Karpas-422 (cell line): ENCODE results near the gene LIN9. TPM values are rescaled to one million over a fixed set of nuclear protein-coding genes. Genes with fewer than 3 reads are reported as not detected.

Experiments used
- DNase-seq: peaks from one replicate; pipeline ENCODE4 v3.0.0-alpha.2; 2015
- H2AFZ ChIP-seq: fragments of 200-600 bp; sonication (generic); 2 replicates; pipeline ENCODE4 v1.6.1; 2014; ENCODE audit warnings: antibody characterized with exemption, low read length, mixed read lengths
- H3K27ac ChIP-seq: fragments of 200-600 bp; sonication (generic); 2 replicates; pipeline ENCODE4 v1.5.1; 2014; ENCODE audit warnings: mild to moderate bottlenecking, low read length, moderate library complexity
- H3K27me3 ChIP-seq: fragments of 200-600 bp; sonication (generic); 2 replicates; pipeline ENCODE4 v1.6.1; 2014; ENCODE audit warnings: low read length, mixed read lengths
- H3K36me3 ChIP-seq: fragments of 200-600 bp; sonication (generic); 2 replicates; pipeline ENCODE4 v1.6.1; 2014; ENCODE audit warnings: low read length, mixed read lengths; ENCODE audit not compliant: insufficient read depth
- H3K4me1 ChIP-seq: fragments of 200-600 bp; sonication (generic); 2 replicates; pipeline ENCODE4 v1.6.1; 2014; ENCODE audit warnings: mild to moderate bottlenecking, low read length, mixed read lengths
- H3K4me2 ChIP-seq: fragments of 200-600 bp; sonication (generic); 2 replicates; pipeline ENCODE4 v1.6.1; 2014; ENCODE audit warnings: low read length, low read depth, mild to moderate bottlenecking; ENCODE audit not compliant: poor library complexity, severe bottlenecking
- H3K4me3 ChIP-seq: fragments of 200-600 bp; sonication (generic); 2 replicates; pipeline ENCODE4 v1.5.1; 2014; ENCODE audit warnings: mild to moderate bottlenecking, antibody characterized with exemption, low read length, mixed read lengths
- H3K79me2 ChIP-seq: fragments of 200-600 bp; sonication (generic); 2 replicates; pipeline ENCODE4 v1.6.1; 2014; ENCODE audit warnings: mild to moderate bottlenecking, low read length, mixed read lengths
- H3K9ac ChIP-seq: fragments of 200-600 bp; sonication (generic); 2 replicates; pipeline ENCODE4 v1.6.0; 2014; ENCODE audit warnings: low read length
- H3K9me2 ChIP-seq: fragments of 200-600 bp; sonication (generic), shearing (Covaris generic); replicated peaks from 2 replicates; pipeline ENCODE4 v1.6.0; 2014; ENCODE audit warnings: mild to moderate bottlenecking, low read length, moderate library complexity; ENCODE audit not compliant: insufficient read depth
- H3K9me3 ChIP-seq: fragments of 300-700, 200-600 bp; sonication (generic); 2 replicates; pipeline ENCODE4 v1.6.1; 2014; ENCODE audit warnings: low read length, mixed read lengths
- H4K20me1 ChIP-seq: fragments of 200-600 bp; sonication (generic); 2 replicates; pipeline ENCODE4 v1.6.1; 2014; ENCODE audit warnings: mild to moderate bottlenecking, antibody characterized with exemption, low read length, low read depth; ENCODE audit not compliant: insufficient read depth
- total RNA-seq: library from RNA; depleted of rRNA; stranded (reverse); fragments of >200 nt; shearing (Covaris generic); gene quantifications from 2 replicates; pipeline ENCODE4 v1.2.3, GENCODE V29; 2014; ENCODE audit warnings: low replicate concordance

The LIN9 gene
- total RNA-seq, 1 experiment from 2014 or later = 22.0 TPM

DNA sequence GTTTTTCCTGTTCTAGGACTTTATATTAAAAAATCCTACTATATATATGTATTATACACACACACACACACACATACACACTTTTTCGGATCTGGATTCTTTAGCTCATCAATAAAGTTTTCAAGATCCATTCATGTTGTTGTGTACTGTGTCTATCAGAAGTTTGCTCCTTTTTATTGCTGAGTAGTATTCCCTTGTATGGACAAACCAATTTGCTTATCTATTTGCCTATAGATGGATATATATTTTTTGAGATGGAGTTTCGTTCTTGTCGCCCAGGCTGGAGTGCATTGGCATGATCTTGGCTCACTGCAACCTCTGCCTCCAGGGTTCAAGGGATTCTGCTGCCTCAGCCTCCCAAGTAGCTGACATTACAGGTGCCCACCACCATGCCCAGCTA is 20.3 kb upstream of the LIN9 start:
- no peak overlapping the region for H3K4me2 ChIP-seq
- H2AFZ ChIP-seq = no peak overlapping the region
- no peak overlapping the region for H3K9ac ChIP-seq
- no peak overlapping the region for H3K27ac ChIP-seq
- no peak overlapping the region for H3K4me3 ChIP-seq
- no peaks in the 10 kb centered on the region for H4K20me1 ChIP-seq
- H3K27me3 ChIP-seq = no peaks in the 10 kb centered on the region
- H3K4me1 ChIP-seq = peaks cover 19% of the 10 kb centered on the region
- H3K79me2 ChIP-seq = no peaks in the 10 kb centered on the region
- no peaks in the 10 kb centered on the region for H3K36me3 ChIP-seq
- H3K9me2 ChIP-seq = no peaks in the 10 kb centered on the region
- DNase-seq = no peak
- no peaks in the 10 kb centered on the region for H3K9me3 ChIP-seq

DNA sequence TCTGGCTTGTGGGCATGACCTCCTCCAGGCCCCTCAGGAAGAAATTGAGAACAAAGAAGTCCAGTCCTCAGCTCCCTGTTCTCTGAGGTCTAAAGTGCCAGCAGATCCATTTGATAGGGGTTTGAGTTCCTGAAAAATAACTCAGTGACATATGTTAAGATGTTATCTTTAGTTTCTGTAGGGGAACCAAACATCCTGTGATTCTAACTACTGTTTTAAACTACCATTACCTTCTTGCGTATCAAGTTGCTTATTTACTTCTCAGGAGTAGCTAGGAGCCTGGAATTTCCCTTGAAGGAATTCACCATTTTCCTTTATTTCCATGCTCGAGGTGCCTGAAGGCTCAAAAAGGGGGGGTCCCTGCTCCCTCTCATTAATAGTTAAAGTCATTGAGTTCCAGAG is 18.8 kb upstream of the LIN9 start:
- Histone ChIP-seq H3K27ac (no peak overlapping the region), H3K79me2 (no peaks in the 10 kb centered on the region), H4K20me1 (no peaks in the 10 kb centered on the region), H3K4me3 (no peak overlapping the region), H3K36me3 (no peaks in the 10 kb centered on the region), H3K4me1 (peaks cover 9% of the 10 kb centered on the region), H3K9me3 (no peaks in the 10 kb centered on the region), H3K9me2 (no peaks in the 10 kb centered on the region), H3K4me2 (no peak overlapping the region), H3K9ac (no peak overlapping the region), H3K27me3 (no peaks in the 10 kb centered on the region), H2AFZ (no peak overlapping the region)
- no peak for DNase-seq

DNA sequence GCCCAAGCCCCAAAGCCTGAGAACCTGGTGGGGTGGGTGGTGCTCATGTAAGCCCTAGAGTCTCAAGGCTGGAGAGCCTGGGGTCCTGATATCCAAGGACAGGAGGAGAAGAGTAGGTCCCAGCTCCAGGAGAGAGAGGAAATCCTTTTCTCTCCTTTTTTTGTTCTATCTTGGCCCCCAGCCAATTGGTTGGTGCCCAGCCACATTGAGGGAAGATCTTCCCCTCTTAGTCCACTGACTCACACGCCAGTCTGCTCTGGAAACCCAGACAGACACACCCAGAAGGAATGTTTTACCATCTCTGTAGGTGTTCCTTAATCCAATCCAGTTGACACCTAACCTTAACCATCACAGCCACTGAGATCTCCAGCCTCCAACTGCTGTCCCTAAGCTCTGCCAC is 16.2 kb upstream of the LIN9 start:
- no peak overlapping the region for H3K9ac ChIP-seq
- DNase-seq = no peak
- no peak overlapping the region for H3K4me3 ChIP-seq
- H2AFZ ChIP-seq = no peak overlapping the region
- no peaks in the 10 kb centered on the region for H3K27me3 ChIP-seq
- no peaks in the 10 kb centered on the region for H3K36me3 ChIP-seq
- H4K20me1 ChIP-seq = no peaks in the 10 kb centered on the region
- no peaks in the 10 kb centered on the region for H3K9me2 ChIP-seq
- no peaks in the 10 kb centered on the region for H3K4me1 ChIP-seq
- H3K9me3 ChIP-seq = no peaks in the 10 kb centered on the region; the same call in 1 of the 2 replicates
- H3K27ac ChIP-seq = no peak overlapping the region
- H3K4me2 ChIP-seq = no peak overlapping the region
- no peaks in the 10 kb centered on the region for H3K79me2 ChIP-seq

DNA sequence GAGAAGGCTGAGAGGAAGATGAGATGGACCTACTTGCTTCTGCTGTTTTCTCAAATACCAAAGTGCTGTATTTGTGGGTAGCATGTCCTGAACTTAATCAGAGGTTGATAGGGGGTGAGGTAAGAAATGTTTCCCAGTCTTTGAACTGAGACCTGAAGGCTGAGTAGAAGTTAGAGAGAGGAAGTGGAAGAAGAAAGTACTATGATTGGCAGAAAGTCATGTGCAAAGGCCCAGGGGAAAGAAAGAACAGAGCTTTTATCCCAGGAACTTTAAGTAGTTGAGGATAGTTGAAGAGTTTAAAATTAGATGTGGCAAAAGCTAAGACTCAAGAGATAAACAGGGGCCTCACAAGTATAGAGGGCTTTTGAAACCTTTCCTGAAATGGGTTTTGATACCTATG is 15.5 kb upstream of the LIN9 start:
- H4K20me1 ChIP-seq = no peaks in the 10 kb centered on the region
- no peaks in the 10 kb centered on the region for H3K27me3 ChIP-seq
- H3K79me2 ChIP-seq = no peaks in the 10 kb centered on the region
- no peak for DNase-seq
- H3K4me3 ChIP-seq = no peak overlapping the region
- no peaks in the 10 kb centered on the region for H3K36me3 ChIP-seq
- no peaks in the 10 kb centered on the region for H3K9me2 ChIP-seq
- no peaks in the 10 kb centered on the region for H3K4me1 ChIP-seq
- H3K9ac ChIP-seq = no peak overlapping the region
- H3K27ac ChIP-seq = no peak overlapping the region
- H3K9me3 ChIP-seq = no peaks in the 10 kb centered on the region; the same call in 1 of the 2 replicates
- no peak overlapping the region for H3K4me2 ChIP-seq
- no peak overlapping the region for H2AFZ ChIP-seq

DNA sequence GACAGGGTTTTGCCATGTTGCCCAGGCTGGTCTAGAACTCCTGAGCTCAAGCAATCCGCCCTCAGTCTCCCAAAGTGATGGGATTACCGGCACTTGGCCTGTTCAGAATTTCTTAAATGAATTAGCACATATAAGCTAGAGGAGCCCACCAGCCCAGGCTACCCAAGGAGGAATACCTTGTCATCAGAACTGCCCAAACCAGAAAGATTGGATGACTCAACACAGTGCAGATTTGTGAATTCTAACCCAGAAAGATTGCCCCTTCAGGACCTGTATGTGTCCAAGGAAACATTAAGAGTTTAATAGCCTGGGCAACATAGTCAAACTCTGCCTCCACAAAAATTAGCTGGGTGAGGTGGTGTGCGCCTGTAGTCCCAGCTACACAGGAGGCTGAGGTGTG is 14.0 kb upstream of the LIN9 start:
- Histone ChIP-seq H3K27me3 (no peaks in the 10 kb centered on the region), H3K27ac (no peak overlapping the region), H3K9me2 (no peaks in the 10 kb centered on the region), H3K79me2 (no peaks in the 10 kb centered on the region), H4K20me1 (no peaks in the 10 kb centered on the region), H3K4me3 (no peak overlapping the region), H3K4me2 (no peak overlapping the region), H3K9me3 (no peaks in the 10 kb centered on the region; the same call in 1 of the 2 replicates), H3K4me1 (no peaks in the 10 kb centered on the region), H3K9ac (no peak overlapping the region), H3K36me3 (no peaks in the 10 kb centered on the region), H2AFZ (no peak overlapping the region)
- no peak for DNase-seq

DNA sequence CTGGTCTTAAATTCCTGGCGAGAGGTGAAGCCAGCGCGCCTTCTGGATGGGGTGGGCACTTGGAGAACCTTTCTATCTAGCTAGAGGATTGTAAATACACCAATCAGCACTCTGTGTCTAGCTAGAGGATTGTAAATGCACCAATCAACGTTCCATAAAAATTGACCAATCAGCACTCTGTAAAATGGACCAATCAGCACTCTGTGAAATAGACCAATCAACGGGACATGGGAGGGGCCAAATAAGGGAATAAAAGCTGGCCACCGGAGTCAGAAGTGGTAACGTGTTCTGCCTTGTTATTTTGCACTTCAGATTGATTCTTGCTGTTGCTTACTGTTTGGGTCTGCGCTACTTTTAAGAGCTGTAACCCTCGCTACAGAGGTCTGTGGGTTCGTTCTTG is 12.0 kb upstream of the LIN9 start:
- Histone ChIP-seq H3K79me2 (no peaks in the 10 kb centered on the region), H3K9ac (no peak overlapping the region), H3K36me3 (no peaks in the 10 kb centered on the region), H3K9me3 (no peaks in the 10 kb centered on the region; the same call in 1 of the 2 replicates), H3K4me1 (no peaks in the 10 kb centered on the region), H3K4me3 (no peak overlapping the region), H3K27ac (no peak overlapping the region), H3K9me2 (no peaks in the 10 kb centered on the region), H4K20me1 (no peaks in the 10 kb centered on the region), H3K4me2 (no peak overlapping the region), H3K27me3 (no peaks in the 10 kb centered on the region), H2AFZ (no peak overlapping the region)
- DNase-seq = peak; percentile 50

DNA sequence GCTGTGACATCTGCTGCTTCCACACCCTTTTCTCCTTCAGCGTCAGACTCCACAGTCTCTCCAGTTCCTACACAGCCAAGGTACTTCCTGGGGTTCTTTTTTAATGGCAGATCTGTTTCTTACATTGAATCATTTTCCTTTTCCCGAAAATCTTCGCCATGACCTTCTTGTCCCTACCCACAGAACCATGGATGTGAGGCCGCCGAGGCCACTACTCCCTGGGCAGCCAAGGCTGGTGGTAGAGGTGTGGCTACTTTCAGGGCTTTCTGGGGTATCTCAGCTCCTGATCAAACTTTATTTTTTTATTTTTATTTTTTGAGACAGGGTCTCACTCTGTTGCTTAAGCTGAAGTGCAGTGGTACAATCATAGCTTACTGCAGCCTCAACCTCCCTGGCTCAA is 9.5 kb upstream of the LIN9 start:
- no peak overlapping the region for H3K4me2 ChIP-seq
- no peaks in the 10 kb centered on the region for H3K4me1 ChIP-seq
- no peaks in the 10 kb centered on the region for H3K27me3 ChIP-seq
- no peaks in the 10 kb centered on the region for H3K79me2 ChIP-seq
- no peak overlapping the region for H2AFZ ChIP-seq
- no peak for DNase-seq
- no peak overlapping the region for H3K4me3 ChIP-seq
- H3K9ac ChIP-seq = no peak overlapping the region
- H3K36me3 ChIP-seq = no peaks in the 10 kb centered on the region
- H3K27ac ChIP-seq = no peak overlapping the region
- H3K9me2 ChIP-seq = no peaks in the 10 kb centered on the region
- H4K20me1 ChIP-seq = no peaks in the 10 kb centered on the region
- H3K9me3 ChIP-seq = no peaks in the 10 kb centered on the region; the same call in 1 of the 2 replicates

DNA sequence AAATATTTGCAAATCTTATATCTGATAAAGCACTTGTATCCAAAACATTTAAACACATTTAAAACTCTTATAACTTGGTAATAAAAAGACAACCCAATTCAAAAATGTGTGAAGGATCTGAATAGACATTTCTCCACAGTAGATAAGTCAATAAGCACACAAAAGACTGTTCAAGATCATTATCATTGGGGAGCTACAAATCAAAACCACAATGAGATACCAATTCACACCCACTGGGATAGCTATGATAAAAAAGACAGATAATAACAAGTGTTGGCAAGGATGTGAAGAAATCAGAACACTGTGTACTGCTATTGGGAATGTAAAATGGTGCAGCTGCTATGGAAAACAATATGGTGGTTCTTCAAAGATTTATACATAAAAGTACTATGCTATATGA is 5.1 kb upstream of the LIN9 start:
- H2AFZ ChIP-seq = no peak overlapping the region
- no peaks in the 10 kb centered on the region for H3K36me3 ChIP-seq
- no peaks in the 10 kb centered on the region for H3K27me3 ChIP-seq
- H3K4me1 ChIP-seq = peaks cover 17% of the 10 kb centered on the region
- no peaks in the 10 kb centered on the region for H3K9me2 ChIP-seq
- H3K4me3 ChIP-seq = no peak overlapping the region
- H3K79me2 ChIP-seq = no peaks in the 10 kb centered on the region
- H3K9me3 ChIP-seq = no peaks in the 10 kb centered on the region
- H3K4me2 ChIP-seq = no peak overlapping the region
- no peaks in the 10 kb centered on the region for H4K20me1 ChIP-seq
- no peak overlapping the region for H3K9ac ChIP-seq
- H3K27ac ChIP-seq = no peak overlapping the region
- DNase-seq = no peak

DNA sequence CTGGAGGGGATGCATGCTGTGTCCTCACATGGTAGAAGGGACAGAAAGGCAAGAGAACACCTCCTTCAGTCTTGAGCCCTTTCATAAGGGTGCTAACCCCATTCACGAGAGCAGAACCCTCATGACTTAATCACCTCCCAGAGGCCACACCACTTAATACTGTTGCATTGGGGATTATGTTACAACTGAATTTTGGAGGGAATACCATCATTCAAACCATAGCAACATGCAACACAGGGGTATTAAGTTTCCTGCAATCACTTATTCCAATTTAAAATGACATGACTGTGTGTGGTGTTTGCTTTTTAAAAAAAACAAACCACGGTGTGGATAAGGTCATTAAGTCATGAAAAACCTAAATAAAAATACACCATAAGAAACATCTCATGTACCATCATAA is 3.1 kb upstream of the LIN9 start:
- Histone ChIP-seq H4K20me1 (no peaks in the 10 kb centered on the region), H3K79me2 (peaks cover 18% of the 10 kb centered on the region), H3K27me3 (no peaks in the 10 kb centered on the region), H3K9me2 (no peaks in the 10 kb centered on the region), H3K9me3 (no peaks in the 10 kb centered on the region), H3K4me1 (peaks cover 27% of the 10 kb centered on the region), H2AFZ (no peak overlapping the region), H3K9ac (no peak overlapping the region), H3K4me2 (no peak overlapping the region), H3K4me3 (no peak overlapping the region), H3K36me3 (no peaks in the 10 kb centered on the region), H3K27ac (no peak overlapping the region)
- no peak for DNase-seq
